DMS153 (cell line): ENCODE measurements around the gene CAMP.
A peak's percentile ranks its signal among the peaks of the same experiment; 100 is the strongest.
"Not testable (repeated sequence)": the region's sequence is repeated elsewhere in the genome, so short reads cannot be mapped to it uniquely, and the experiment has no call there.

Source experiments
- DNase-seq: peaks from one replicate; lab custom pipeline; 2025; lab: John Stamatoyannopoulos, UW

CAMP gene

DNA sequence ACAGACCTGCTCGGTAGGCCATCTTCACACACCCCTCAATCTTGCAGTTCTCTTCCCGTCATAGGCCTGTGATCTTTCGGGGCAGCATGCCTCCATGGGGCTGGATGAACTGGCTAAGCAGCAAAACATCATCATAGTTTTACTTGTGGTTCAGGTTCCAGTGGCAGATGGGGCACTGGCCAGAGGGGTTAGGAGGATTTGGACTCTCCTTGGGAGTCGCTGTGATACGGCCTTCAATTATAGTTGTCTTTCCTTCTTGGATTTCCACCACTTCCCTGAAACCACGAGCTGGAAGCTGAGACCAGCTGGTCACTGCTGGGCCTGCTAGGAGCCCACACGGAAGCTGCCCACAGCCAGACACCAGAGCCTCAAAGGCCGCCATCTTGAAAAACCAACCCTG lies 33.3 kb downstream of the CAMP start:
- DNase-seq, result no peak

DNA sequence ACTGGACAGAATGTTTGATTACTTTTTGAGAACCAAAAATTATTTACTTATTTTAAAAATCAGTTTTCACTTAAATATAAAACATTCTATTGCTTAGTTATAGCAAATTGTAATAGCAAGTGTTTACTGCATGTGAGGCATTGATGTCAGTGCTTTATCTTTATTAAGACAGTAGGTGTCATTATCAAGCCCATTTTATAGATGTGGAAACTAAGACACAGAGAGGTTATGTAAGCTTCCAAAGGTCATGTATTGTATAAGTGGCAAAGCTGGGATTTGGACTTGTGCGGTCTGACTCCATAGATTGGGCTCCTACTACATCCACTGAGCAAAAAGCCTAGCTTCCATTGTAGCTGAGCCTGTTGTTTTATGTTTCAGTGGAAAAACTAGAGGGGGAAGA lies 35.2 kb downstream of the CAMP start:
- no peak for DNase-seq

DNA sequence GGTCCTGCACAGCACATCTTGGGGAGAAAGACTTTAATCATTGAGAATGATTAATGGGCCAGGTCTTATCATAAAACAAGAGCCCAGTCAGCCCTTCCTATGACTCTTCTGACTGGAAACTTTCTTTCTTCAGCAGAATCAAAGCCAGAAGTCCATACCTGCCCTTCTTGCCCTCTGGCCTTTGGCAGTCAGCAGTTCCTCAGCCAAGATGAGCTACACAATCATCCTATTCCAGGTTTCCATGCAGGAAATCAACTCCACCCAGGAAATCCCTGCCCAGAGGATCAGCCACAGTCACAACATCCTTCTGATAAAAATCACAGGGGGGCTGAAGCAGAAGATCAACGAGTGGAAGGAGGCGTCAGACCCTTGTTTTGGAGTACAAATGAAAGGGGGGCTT lies 44.5 kb downstream of the CAMP start:
- DNase-seq, result no peak

DNA sequence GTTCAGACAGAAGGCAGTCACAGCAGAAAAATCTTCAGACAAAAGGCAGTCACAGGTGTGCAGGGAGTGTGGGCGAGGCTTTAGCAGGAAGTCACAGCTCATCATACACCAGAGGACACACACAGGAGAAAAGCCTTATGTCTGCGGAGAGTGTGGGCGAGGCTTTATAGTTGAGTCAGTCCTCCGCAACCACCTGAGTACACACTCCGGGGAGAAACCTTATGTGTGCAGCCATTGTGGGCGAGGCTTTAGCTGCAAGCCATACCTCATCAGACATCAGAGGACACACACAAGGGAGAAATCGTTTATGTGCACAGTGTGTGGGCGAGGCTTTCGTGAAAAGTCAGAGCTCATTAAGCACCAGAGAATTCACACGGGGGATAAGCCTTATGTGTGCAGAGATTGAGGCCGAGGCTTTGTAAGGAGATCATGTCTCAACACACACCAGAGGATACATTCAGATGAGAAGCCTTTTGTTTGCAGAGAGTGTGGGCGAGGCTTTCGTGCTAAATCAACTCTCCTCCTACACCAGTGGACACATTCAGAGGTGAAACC lies 45.2 kb downstream of the CAMP start:
- DNase-seq, result peak; percentile 85

DNA sequence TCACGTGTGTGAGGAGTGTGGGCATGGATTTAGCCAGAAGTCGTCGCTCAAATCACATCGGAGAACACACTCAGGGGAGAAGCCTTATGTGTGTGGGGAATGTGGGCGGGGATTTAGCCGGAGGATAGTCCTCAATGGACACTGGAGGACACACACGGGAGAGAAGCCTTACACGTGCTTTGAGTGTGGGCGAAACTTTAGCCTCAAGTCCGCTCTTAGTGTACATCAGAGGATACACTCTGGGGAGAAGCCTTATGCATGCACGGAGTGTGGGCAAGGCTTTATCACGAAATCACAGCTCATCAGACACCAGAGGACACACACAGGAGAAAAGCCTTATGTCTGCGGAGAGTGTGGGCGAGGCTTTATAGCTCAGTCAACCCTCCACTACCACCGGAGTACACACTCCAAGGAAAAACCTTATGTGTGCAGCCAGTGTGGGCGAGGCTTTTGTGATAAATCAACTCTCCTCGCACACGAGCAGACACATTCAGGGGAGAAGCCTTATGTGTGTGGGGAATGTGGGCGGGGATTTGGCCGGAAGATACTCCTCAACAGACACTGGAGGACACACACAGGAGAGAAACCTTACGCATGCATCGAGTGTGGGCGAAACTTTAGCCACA lies 45.8 kb downstream of the CAMP start:
- DNase-seq, result peak; percentile 5

DNA sequence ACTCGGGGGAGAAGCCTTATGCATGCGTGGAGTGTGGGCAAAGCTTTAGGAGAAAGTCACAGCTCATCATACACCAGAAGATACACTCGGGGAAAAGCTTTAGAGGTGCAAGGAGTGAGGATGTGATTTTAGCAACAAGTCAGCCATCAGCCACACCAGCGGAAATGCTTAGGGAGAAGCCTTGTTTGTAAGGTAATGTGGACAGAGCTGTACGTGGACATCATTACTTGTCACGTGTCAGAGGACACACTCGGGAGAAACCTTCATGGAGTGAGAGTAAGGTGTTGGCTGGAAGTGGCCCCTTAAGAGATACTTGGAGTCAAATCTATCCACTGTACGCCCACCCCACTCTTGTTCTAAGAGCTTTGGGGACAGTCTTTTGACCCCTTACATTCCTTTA lies 46.3 kb downstream of the CAMP start:
- no peak for DNase-seq

DNA sequence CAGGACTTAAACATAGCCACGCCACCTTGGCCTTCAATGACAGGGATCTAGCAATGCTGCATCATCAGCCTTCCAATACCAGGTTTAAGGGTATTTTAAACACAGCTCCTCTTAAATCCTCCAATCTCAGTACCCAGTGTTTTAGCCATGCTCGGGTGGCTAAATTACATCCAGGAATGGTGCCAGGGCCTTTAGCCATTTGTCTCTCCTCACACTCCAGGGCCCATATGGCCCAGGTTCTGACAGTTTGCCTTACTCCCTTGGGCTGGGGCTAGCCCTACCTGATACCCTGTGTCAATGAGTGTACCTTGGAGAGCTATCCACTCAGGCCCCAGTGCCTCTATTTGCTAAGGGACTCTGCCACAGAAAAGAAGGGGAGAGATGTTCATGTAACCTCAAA lies 47.0 kb downstream of the CAMP start:
- no peak for DNase-seq

DNA sequence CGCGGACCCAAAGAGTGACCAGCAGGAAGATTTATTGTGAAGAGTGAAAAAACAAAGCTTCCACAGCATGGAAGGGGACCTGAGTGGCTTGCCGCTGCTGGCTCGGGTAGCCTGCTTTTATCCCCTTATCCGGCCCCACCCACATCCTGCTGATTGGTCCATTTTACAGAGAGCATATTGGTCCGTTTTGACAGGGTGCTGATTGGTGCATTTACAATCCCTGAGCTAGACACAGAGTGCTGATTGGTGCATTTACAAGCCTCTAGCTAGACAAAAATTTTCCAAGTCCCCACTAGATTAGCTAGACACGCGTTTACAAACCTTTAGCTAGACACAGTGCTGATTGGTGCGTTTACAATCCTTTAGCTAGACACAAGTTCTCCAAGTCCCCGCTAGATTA lies 47.9 kb downstream of the CAMP start:
- DNase-seq, result not testable (repeated sequence)

DNA sequence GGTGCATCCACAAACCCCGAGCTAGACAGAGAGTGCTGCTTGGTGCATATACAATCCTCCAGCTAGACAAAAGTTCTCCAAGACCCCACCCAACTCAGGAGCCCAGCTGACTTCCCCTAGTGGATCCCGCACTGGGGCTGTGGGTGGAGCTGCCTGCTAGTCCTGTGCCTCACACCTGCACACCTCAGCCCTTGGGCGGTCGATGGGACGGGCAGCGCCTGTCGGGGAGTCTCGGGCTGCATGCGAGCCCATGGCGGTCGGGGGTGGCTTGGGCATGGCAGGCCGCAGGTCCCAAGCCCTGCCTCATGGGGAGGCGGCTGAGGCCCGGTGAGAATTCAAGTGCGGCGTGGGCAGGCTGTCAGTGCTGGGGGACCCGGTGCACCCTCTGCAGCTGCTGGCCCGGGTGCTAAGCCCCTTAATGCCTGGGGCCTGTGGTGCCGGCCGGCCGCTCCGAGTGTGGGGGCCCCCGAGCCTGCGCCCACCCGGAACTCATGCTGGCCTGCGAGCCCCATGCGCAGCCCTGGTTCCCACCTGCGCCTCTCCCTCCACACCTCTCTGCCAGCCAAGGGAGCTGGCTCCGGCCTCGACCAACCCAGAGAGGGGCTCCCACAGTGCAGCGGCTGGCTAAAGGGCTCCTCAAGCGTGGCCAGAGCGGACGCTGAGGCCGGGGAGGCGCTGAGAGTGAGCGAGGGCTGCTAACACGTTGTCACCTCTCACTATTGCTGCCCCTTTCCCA lies 48.6 kb downstream of the CAMP start:
- DNase-seq, result no peak

DNA sequence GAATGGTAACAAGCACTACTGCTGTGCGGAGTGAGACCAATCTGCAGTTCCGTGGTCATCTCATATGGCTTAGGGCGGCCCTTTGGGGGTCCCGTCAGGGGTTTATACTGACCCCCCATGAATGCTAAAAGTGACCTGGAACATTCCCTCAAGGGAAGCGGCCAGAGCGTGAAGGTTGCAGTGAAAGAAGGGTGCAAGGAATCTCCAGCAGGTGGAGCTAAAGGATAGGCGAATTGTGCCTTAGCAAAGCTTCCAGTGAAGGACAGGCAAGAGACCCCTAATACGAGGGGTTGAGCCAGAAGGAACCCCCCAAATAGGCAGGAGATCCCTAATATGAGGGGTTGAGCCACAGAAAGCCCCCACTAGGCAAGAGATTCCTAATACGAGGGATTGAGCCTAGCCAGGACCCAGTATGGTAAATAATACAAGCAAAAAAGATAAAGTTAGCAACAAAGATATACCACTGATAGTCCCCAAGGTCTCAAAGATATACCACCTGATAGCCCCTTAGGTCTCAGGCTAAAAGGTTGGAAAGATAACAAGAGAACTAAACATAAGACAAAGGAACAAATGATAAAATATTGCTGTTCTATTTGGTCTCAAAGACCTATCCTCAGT lies 50.4 kb downstream of the CAMP start:
- no peak for DNase-seq

DNA sequence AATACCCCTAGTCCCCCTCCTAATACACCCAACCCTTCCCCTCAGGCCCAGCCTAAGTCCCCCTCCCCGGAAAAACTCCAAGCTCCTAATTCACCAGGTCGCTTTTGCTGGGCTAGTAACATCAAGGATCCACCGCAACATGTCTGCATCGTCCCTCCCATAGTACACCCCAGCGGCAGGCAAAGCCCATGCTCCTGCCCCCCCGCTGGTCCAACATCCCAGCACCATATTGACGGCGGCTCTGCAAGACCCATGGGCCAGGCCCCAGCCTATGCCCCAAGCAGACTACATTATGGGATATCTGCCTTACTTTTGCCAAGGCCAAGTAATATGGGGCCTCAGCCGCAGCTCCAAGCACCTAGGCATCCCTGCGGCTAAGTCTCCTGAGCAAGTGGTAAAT lies 51.2 kb downstream of the CAMP start:
- no peak for DNase-seq
